ENCODE results near the gene MLH3. TPM values are rescaled to one million over a fixed set of nuclear protein-coding genes. Genes with fewer than 3 reads are reported as not detected.

MLH3 gene
- total RNA-seq, 3 donors from 2014 or later (not counting 1 experiment from before 2014, with no cell fraction given) = 15.5 to 20.7 (median 19.1) TPM

- peak in 1 of 2 donors; percentile 19 for DNase-seq
- no peak for TF ChIP-seq CTCF (IDR thresholded peaks at IDR 0.05)
Measured at GRCh38 chr14:75003250-75004027, 47.8 kb downstream of the MLH3 start.

GRCh38 chr14:75002392-75003249 is 48.6 kb downstream of the MLH3 start, which contains the start of gene EIF2B2:
Gene EIF2B2, plus strand, starts transcription at chr14:75002921. Its CDS starts 70 bp downstream, at chr14:75002991.
- Histone ChIP-seq H3K27ac (ENCODE audit: low read length) (peak within 1 kb of the TSS; percentile 99), H3K9me3 (ENCODE audit: control insufficient read depth, insufficient read depth, low read length) (no peaks in the 10 kb centered on the region), H3K36me3 (ENCODE audit: control insufficient read depth, insufficient read depth, low read length) (peaks cover 30% of the 10 kb centered on the region), H3K4me1 (ENCODE audit: control insufficient read depth, insufficient read depth, low read length) (peaks cover 21% of the 10 kb centered on the region), H3K4me3 (ENCODE audit: low read length) (peak within 1 kb of the TSS; percentile 71), H3K27me3 (ENCODE audit: control insufficient read depth, insufficient read depth, low read length) (no peaks in the 10 kb centered on the region)
- intact Hi-C loops (cut with micrococcal nuclease) = loop anchor here (1.0 to 10.0 kb wide), 5 partner anchors 56 to 509 kb away; partner anchors contain the start of genes ACYP1, ISCA2 and NPC2
- Mint-ChIP-seq H3K4me1 (peaks cover 55 to 58% of the 10 kb centered on the region in 2 donors), H3K27ac (peak within 1 kb of the TSS; percentile 94 to 95), H3K4me3 (peak within 1 kb of the TSS; percentile 98), H3K36me3 (peaks cover 11% of the 10 kb centered on the region), H3K27me3 (ENCODE audit: low read depth in 2 of 2) (no peaks in the 10 kb centered on the region), H3K9me3 (no peaks in the 10 kb centered on the region)
- WGBS (ENCODE audit: insufficient coverage) = under 1% methylated on average over 66 of the region's 66 CpGs
- no peak for TF ChIP-seq CTCF (IDR thresholded peaks at IDR 0.05)
- ATAC-seq = peak; percentile 93 to 99 (median 93)
- peak; percentile 97 to 99 for DNase-seq

More at GRCh38 chr14:75003250-75004027, 47.8 kb downstream of the MLH3 start:
- peaks cover 38% of the 10 kb centered on the region for H3K36me3 ChIP-seq (ENCODE audit: control insufficient read depth, insufficient read depth, low read length)
- Mint-ChIP-seq H3K9me3 (no peaks in the 10 kb centered on the region), H3K4me1 (peaks cover 63 to 67% of the 10 kb centered on the region in 2 donors), H3K27me3 (ENCODE audit: low read depth in 2 of 2) (no peaks in the 10 kb centered on the region), H3K36me3 (peaks cover 19% of the 10 kb centered on the region), H3K4me3 (peak overlapping the region; percentile 98), H3K27ac (peak overlapping the region; percentile 94 to 95)
- H3K27ac ChIP-seq (ENCODE audit: low read length) = peak overlapping the region; percentile 99
- no peaks in the 10 kb centered on the region for H3K27me3 ChIP-seq (ENCODE audit: control insufficient read depth, insufficient read depth, low read length)
- ATAC-seq = no peak
- no peaks in the 10 kb centered on the region for H3K9me3 ChIP-seq (ENCODE audit: control insufficient read depth, insufficient read depth, low read length)
- intact Hi-C loops (cut with micrococcal nuclease) = loop anchor here (2.0 to 10.0 kb wide), 3 partner anchors 57 to 139 kb away; partner anchors contain the start of gene ACYP1
- peak overlapping the region; percentile 71 for H3K4me3 ChIP-seq (ENCODE audit: low read length)
- WGBS (ENCODE audit: insufficient coverage) = 9% methylated on average over 17 of the region's 18 CpGs
- peaks cover 21% of the 10 kb centered on the region for H3K4me1 ChIP-seq (ENCODE audit: control insufficient read depth, insufficient read depth, low read length)

GRCh38 chr14:75001899-75002298 is 49.4 kb downstream of the MLH3 start:
- WGBS (ENCODE audit: insufficient coverage) = no CpG with 5 or more reads among the region's 1 CpG
- H3K27me3 Mint-ChIP-seq (ENCODE audit: low read depth in 2 of 2) = no peaks in the 10 kb centered on the region
- no peak for TF ChIP-seq CTCF (IDR thresholded peaks at IDR 0.05)
- H3K27me3 ChIP-seq (ENCODE audit: control insufficient read depth, insufficient read depth, low read length) = no peaks in the 10 kb centered on the region
- H3K27ac ChIP-seq (ENCODE audit: low read length) = peak overlapping the region; percentile 99
- intact Hi-C loops (cut with micrococcal nuclease) = loop anchor here (1.0 to 10.0 kb wide), 5 partner anchors 55 to 509 kb away; partner anchors contain the start of genes ACYP1, ISCA2 and NPC2
- H3K4me1 Mint-ChIP-seq = peaks cover 47 to 51% of the 10 kb centered on the region in 2 donors
- H3K36me3 Mint-ChIP-seq = peaks cover 4% of the 10 kb centered on the region
- no peaks in the 10 kb centered on the region for H3K9me3 ChIP-seq (ENCODE audit: control insufficient read depth, insufficient read depth, low read length)
- ATAC-seq (no peak), DNase-seq (no peak)
- H3K4me3 Mint-ChIP-seq = peak overlapping the region; percentile 98
- H3K36me3 ChIP-seq (ENCODE audit: control insufficient read depth, insufficient read depth, low read length) = peaks cover 23% of the 10 kb centered on the region
- peak overlapping the region; percentile 94 to 95 for H3K27ac Mint-ChIP-seq
- peak overlapping the region; percentile 71 for H3K4me3 ChIP-seq (ENCODE audit: low read length)
- peaks cover 21% of the 10 kb centered on the region for H3K4me1 ChIP-seq (ENCODE audit: control insufficient read depth, insufficient read depth, low read length)
- no peaks in the 10 kb centered on the region for H3K9me3 Mint-ChIP-seq
